Stimulated activated CD8-positive, alpha-beta memory T cell treated with anti-CD3 and anti-CD28 coated beads, Interleukin-15, amount 100 ng/mL, for 1 hour (primary cell): ENCODE results near the gene PLEKHO1.
"Not testable (repeated sequence)": the region's sequence is repeated elsewhere in the genome, so short reads cannot be mapped to it uniquely, and the experiment has no call there.

Experiments used
- DNase-seq: peaks from one replicate; pipeline ENCODE4 v3.0.0-alpha.2; 2020; ENCODE audit warnings: low read depth

Gene PLEKHO1, protein sequence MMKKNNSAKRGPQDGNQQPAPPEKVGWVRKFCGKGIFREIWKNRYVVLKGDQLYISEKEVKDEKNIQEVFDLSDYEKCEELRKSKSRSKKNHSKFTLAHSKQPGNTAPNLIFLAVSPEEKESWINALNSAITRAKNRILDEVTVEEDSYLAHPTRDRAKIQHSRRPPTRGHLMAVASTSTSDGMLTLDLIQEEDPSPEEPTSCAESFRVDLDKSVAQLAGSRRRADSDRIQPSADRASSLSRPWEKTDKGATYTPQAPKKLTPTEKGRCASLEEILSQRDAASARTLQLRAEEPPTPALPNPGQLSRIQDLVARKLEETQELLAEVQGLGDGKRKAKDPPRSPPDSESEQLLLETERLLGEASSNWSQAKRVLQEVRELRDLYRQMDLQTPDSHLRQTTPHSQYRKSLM

DNA sequence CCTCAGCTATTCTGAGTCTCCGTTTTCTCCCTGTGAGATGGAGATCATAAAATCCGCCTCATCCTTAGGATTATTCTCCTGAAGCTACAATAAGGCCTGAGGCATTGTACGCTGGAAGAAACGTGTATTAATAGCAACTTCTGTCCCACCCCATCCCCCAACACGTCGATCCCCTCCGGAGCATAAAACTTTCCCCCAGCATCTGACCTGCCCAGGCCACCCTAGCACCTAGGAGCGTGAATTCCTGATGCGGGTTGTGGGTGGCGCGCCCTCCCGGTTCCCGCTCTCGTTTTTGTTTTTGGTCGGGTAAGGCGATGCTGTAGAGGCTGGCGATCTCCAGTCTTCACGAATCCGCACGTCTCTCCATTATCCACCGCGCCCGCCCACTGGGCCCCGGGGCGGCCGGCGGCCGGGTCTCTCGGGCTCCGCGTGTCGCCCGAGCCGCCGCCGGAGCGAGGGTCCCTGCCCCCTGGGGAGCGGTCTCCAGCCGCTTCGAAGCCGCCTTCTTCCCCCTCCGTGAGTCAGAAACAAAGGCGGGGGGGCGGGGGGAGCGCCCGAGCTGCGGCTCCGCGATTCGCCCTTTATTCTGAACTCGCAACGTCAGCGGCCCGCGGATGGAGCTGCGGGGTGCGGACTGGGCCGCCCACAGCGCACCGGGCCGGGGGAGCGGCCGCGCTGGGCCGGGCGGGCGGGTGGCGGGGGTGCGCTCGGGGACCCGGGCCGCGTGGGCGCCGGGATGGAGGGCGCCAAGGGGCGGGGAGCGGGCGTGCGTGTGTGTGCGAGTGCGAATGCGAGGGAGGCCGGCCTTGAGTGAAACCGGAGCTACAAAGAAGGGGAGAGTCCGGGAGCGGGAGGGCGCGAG lies at the start of gene PLEKHO1:
Gene PLEKHO1 (plus strand): TSS at position 646 of the 862 bp plus-strand sequence. CDS start 342 bp downstream, outside the sequence.
- peak; percentile 69 for DNase-seq

DNA sequence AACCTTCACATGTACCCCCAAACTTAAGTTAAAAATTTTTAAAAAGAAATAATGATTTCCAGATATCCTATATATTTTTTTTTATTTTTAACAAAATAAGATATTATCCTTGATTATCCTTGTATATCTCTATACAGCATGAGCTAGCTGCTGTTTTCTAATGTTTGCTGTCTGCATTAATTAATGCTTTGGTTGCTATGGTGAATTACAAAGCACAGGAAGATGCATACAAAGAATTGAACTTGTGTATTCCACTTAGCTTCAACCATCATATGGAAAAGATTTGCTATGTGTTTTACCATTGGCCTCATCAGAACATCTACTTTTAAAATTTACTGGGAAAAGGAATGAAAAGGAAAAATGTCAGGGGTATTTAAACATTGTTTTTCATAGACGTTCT lies 46.7 kb upstream of the PLEKHO1 start:
- DNase-seq, result no peak

DNA sequence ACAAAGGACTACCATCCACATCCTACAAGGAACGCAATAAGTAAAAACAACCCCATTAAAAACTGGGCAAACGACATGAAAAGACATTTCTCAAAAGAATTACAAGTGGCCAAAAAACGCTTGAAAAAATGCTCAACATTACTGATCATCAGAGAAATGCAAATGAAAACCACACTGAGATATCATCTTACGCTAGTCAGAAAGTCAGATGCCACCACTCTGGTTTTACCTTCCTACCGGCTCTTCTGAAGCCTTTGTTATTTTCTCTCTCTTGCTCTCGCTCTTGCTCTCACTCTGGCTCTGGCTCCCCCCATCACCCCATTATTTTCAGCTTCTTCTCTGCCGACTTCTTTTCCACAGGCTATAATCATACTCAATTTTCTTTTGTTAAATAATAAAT lies 43.4 kb upstream of the PLEKHO1 start:
- no peak for DNase-seq

DNA sequence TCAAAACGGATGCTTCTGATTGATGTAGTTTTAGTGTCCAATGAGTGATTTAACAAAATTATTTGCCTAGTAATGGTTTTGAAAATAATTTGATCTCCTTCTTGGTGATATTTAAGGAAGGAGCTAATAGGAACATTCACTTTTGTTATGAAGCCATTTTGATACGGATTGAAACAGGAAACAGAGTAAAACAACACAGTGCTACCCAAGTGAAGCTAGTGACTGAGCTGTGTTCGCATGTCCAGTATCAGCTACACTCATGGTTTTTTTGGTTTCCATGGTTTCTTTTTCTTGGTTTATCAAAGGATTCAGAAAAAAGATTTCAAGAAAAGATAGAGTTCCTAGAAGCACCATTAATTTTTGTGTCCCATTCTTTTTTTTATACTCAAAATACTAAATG lies 40.1 kb upstream of the PLEKHO1 start:
- DNase-seq, result no peak

DNA sequence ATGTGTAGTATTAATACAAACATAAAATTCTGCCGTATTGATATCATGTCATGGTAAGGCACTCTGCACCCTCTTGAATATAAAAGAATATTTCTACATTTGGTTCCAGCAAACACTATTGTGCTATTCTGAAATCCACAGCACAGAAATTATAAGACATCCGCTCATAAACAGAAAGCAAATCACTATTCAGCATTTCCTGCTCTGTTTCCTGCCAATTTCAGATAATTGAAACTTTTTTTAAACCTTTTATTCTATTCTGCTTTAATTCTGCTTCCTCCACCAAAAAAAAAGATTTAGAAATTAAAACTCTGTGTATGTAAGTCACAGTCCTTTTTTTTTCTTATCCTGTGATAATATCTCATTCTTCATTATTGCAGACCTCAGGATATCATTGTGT lies 39.6 kb upstream of the PLEKHO1 start:
- no peak for DNase-seq

DNA sequence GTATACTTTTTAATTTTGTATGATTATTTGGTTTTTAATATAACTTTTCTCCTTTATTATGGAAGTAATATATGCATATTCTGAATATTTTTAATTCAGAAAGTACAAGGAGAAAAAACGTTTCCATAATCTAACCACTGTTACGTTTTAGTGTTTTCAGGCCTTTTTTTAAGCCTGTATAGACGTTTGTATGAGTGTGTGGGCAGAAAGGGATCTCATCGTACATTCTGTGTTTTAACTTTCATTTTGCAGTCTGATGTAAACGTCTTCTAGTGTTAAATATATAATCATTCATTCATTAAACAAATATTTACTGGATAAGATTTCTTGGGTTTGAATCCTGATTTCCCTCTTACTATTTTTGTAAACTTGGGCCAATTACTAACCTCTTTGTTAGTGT lies 38.0 kb upstream of the PLEKHO1 start:
- no peak for DNase-seq

DNA sequence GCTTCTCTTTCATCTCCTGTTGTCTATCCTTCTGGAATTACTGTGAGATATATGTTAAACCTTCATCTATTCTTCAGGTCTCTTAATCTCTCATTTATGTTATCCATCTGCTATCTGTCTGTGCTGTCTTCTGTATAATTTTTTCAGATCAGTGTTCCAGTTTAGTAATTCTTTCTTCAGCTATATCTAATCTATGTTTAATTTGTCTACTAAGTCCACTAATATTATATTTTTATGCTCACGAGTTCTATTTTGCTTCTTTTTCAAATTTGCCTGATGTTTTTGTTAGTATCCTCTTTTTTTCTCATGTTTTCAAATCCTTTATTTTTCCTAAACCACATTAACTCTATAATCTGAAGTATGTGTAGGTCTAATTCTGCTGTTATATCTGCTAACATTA lies 34.6 kb upstream of the PLEKHO1 start:
- no peak for DNase-seq

DNA sequence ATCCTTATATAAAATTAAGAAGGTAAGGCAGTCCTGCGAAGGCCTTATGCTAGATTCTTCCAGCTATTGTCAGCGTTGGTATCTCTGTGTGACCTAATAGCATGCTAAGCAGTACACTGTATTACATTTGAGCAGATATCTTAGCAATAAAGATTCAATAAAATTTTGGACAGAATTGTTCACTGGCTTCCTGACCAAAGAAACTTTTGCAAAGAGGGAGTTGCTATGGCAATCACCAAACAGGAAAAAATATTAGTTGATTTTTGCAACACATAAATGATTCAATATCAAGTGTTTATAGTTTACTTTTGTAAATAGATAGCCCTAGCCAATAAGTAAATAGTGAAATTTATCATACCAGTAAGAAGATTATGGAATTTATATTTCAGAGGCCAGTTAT lies 31.0 kb upstream of the PLEKHO1 start:
- DNase-seq, result no peak

DNA sequence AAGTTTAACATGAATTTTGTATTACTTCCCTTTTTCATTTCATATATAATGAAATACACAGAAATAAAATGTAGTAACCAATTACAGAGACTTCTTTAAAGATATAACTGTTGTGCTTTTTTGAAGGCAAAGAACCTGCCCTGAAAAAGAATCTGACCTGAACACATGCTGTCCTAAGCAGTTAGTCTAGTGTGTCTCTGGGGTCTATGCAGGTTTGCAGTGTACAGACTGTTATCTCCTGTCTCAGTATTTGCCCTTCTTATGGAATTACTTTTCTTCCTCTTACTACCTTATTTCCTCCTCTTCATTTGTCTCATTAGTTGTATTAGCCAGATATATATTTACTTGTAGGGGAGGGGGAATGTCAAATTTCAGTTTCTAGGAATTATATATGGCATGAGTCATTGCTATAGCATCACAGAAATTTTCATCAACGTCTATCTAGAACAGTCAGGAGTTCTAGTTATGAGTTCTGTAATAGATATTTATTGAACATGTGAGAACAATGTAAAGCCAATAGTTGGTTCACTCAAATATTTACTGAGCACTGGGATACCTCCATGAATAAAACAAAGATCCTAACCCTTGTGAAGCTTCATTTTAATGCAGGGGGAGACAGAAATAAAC lies 28.4 kb upstream of the PLEKHO1 start:
- no peak for DNase-seq

DNA sequence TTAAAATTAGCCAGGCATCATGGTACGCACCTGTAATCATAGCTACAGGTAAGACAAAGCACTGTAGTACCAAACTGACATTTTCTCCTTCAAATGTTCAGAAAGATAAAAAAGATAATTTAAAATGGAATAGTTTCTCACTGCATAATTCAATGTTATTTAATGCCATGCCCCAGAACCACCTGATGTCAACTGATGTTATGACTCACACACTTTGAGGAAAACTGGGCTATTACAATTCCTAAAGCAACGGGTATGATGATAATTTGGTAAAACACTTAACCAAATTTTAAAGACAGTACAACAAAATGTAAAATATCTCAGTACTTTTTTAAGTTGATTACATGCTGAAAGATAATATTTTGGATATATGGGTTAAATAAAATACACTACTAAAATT lies 22.9 kb upstream of the PLEKHO1 start:
- no peak for DNase-seq

DNA sequence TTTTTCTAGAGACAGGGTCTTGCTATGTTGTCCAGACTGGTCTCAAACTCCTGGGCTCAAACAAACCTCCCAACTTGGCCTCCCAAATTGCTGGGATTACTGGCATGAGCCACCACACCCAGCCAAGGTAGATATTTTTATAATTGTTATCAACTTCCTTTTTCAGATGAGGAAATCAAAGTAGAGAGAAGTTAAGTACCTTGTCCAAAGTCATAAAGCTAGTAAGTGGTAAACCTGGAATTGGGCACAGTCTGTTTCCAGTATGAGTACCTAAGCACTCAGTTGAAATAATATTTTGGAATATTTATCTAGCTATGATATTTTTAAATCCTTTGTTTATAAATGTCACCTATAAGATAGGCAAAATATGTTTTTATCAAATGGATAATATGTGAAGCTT lies 22.3 kb upstream of the PLEKHO1 start:
- no peak for DNase-seq

DNA sequence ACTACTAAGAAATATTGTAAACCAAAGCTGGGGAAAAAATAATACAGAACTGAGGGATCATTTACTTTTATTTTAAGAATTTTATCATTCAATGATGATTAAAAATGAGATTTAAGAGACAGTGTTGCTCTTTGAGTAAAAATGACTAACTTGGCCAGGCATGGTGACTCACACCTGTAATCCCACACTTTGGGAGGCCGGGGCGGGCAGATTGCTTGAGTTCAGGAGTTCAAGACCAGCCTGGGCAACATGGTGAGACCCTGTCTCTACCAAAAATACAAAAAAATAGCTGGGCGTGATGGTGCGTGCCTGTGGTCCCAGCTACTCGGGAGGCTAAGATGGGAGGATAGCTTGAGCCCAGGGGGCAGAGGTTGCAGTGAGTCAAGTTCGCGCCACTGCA lies 21.8 kb upstream of the PLEKHO1 start:
- no peak for DNase-seq

DNA sequence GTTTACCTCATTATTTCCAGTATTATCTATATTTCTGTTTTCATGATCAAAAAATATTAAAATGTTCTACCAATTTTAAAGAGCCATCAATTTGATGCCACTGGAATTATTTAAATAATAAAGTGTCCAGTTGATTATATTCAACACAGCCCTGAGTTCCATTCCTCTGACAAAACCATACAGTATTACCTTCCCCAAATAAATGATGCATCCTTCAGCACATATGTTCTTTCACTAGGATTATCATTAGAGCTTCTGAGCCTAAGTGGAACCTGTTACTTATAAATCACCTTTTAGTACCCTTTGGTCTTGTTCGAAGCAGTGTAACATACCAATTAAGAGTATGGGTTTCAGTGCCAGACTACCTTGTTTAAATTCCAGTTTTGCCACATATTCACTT lies 17.3 kb upstream of the PLEKHO1 start:
- no peak for DNase-seq

DNA sequence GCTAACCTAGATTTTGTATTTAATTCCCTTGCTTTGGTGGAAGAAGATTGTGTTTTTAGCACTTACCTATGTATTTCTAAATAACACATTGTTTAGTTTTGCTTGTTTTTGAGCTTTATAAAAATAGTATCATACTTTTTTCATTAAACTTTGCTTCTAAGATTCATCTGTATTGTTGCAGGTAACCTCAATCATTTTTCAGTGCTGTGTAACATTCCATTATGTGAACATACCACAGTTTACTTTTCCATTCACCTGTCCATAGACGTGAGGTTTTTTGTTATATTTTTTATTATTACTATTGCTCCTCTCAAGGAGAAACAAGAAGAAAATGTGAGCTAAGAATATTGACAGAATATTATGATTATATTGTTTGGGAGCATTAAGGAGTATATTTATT lies 15.2 kb upstream of the PLEKHO1 start:
- no peak for DNase-seq

DNA sequence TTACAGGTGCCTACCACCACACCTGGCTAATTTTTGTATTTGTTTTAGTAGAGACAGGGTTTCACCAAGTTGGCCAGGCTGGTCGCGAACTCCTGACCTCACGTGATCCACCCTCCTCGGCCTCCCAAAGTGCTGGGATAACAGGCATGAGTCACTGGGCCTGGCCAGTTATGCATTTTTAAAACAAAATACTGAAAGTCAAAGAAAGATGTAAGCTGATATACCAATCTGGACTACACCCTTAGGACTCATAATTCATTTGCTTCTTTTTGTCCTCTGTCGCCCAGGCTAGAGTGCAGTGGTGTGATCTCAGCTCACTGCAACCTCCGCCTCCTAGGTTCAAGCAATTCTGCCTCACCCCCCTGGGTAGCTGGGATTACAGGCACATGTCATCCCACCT lies 14.3 kb upstream of the PLEKHO1 start:
- DNase-seq, result not testable (repeated sequence)

DNA sequence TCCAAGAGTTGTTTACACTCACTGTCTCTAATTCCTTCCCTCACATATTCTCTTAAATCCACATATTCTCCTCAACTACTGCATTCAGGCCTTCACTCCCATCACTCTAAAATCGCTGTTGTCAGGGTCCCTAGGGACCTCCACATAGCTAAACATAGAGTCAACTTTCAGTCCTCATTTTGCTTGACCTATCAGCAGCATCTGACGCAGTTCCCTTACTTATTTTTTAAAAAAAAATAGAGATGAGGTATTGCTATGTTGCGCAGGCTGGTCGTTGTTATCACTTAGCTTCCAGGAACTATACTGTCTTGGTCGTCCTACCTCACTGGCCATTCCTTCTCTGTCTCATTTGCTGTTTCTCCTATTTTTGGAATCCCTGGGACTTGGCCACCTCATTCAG lies 11.7 kb upstream of the PLEKHO1 start:
- DNase-seq, result no peak

DNA sequence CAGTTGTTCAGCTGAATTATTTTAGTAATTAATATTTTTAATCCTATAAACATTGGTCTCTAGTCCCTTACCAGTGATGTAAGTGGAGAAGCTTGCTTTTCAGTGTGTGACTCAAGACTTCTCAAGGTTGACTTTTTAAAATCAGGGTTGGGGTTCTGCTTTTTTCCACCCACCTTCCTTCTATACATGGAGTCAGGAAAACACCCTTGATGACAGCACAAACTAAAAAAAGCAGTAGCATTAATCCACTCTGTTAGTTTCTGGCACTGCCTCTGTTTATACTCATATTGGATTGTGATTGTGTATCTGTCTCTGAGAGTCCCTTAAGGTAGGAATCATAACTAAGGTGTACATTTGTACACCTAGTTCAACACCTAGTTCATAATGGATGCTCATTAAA lies 8.3 kb upstream of the PLEKHO1 start:
- DNase-seq, result no peak

DNA sequence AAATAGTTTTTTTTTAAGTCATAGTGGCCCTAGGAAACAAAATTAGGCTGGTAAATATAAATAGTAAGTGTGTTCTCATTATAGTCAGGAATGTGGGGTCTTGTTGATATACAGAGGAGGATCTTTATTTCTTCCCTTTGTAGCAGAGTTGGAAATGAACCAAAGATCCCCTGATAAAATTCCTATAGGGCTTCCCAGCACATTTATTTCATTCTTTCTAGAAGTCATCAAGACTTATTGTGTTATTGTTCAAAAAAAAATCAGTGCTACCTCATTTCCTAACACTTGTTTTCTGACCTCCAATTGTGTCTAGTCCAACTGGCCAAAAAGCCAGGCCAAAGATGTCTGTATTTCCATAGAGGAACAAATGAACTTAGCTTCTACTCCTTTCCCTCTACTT lies 7.6 kb upstream of the PLEKHO1 start:
- DNase-seq, result no peak

DNA sequence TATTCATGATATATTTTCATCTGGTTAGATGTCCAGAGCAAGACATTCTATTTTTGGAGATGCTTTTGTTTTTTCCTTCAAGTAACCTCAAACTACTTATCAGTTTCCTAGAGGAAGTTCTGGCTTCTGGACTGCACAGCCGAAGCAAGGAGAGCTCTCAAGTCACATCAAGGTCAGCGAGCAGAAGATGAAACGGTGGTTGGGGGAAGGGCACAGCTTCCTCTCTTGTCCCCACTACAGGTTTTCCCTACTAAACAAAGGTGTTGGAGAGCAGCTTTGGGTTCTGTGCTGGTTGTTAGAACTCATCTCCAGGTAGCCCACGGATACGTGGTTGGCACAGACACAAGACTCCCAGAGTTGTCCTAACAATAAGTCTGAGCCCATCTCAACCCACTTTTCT lies 5.1 kb upstream of the PLEKHO1 start:
- DNase-seq, result no peak

DNA sequence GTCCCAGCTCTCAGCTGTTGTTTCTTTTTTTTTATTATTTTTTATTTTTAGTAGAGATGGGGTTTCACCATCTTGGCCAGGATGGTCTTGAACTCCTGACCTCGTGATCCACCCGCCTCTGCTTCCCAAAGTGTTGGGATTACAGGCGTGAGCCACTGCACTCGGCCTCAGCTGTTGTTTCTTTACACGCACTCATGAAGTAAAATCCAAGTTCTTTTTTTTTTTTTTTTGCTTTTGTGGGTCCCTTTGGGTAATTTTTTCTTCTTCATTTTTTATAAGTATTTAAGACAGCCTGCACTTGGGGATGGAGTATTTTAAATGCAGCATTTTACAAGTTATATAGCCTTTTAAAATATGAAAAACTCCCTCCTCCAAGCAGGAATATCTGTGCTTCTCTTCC lies 3.7 kb upstream of the PLEKHO1 start:
- not testable (repeated sequence) for DNase-seq

DNA sequence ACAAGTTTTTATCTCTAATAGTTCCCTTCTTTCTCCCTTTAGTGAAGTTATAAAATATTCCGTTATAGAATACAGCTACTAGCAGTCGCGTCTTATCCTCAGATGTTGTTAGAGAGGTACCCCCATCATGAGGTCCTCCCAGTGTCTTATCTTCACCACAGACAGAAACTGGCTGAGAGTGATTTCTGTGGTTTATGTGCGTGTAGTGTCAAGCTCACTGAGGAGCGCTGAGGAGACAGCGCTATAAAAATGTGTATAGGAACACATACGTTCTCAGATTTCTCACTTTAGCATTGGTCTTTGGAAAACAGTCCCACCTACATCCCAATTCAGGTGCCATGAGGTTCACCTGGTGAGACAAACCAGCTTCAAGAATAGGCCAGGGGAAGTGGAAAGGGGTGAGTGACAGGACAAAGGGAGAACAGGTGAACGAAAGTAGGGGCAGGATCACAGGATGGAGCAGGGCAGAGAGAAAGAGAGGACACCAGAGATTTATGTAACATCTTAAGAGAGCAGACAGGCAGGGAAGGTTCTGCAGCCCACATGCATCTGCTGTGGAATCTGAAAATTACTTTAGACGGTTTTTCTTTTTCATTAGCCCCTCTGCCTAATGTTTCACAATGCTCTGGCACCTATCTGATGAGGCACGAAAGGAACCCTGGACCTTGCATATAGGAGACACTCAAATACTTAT lies 2.7 kb upstream of the PLEKHO1 start:
- no peak for DNase-seq

DNA sequence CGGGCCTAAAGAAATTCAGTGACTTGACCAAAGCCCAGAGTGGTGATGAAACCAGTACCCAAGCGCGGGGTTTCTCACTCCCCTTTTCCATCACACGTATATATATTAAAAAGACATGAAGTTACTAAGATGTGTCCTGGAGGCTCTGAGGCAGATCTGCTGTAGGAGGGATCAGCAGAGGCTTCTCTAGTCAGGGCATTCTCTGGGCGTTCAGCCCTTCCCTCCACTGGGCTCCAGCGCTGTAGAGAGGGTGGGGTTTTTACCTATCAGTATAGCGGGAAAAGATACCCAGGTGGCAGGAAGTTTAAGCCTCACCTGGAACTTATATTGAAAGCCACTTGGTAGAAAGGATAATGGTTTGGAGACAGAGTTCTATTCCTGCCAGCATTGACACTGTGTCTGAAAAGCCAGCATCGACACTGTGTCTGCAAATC lies 862 bp upstream of the PLEKHO1 start:
- no peak for DNase-seq
